Measurements from ENCODE around the gene FN1. TPM values are rescaled to one million over a fixed set of nuclear protein-coding genes. Genes with fewer than 3 reads are reported as not detected.

FN1 gene
- total RNA-seq, 1 donor from 2014 or later = 2,584 TPM

GRCh38 chr2:215383652-215384279 is 52.1 kb downstream of the FN1 start:
- Histone ChIP-seq H3K27me3 (ENCODE audit: control insufficient read depth, insufficient read depth, low read length) (no peaks in the 10 kb centered on the region), H3K4me3 (ENCODE audit: low read depth, low read length) (no peak overlapping the region), H3K36me3 (ENCODE audit: control insufficient read depth, insufficient read depth, low read length) (peaks cover 8% of the 10 kb centered on the region)
- DNase-seq (ENCODE audit: low read depth) = no peak
- no peak for TF ChIP-seq CTCF (IDR thresholded peaks at IDR 0.05; ENCODE audit: insufficient read depth, low read length, poor library complexity, severe bottlenecking)

- no peak for TF ChIP-seq CTCF (IDR thresholded peaks at IDR 0.05; ENCODE audit: insufficient read depth, low read length, poor library complexity, severe bottlenecking)
- H3K27me3 ChIP-seq (ENCODE audit: control insufficient read depth, insufficient read depth, low read length) = no peaks in the 10 kb centered on the region
- no peak overlapping the region for H3K4me3 ChIP-seq (ENCODE audit: low read depth, low read length)
- no peak for DNase-seq (ENCODE audit: low read depth)
- H3K36me3 ChIP-seq (ENCODE audit: control insufficient read depth, insufficient read depth, low read length) = peaks cover 6% of the 10 kb centered on the region
These were observed 53.4 kb downstream of the FN1 start for GRCh38 chr2:215382480-215382879.

- no peak for TF ChIP-seq CTCF (IDR thresholded peaks at IDR 0.05; ENCODE audit: insufficient read depth, low read length, poor library complexity, severe bottlenecking)
- H3K4me3 ChIP-seq (ENCODE audit: low read depth, low read length) = no peak overlapping the region
- H3K36me3 ChIP-seq (ENCODE audit: control insufficient read depth, insufficient read depth, low read length) = peaks cover 6% of the 10 kb centered on the region
- H3K27me3 ChIP-seq (ENCODE audit: control insufficient read depth, insufficient read depth, low read length) = no peaks in the 10 kb centered on the region
- no peak for DNase-seq (ENCODE audit: low read depth)
These were observed 53.9 kb downstream of the FN1 start for GRCh38 chr2:215382011-215382410.

GRCh38 chr2:215380699-215381098 is 55.2 kb downstream of the FN1 start:
- no peak overlapping the region for H3K4me3 ChIP-seq (ENCODE audit: low read depth, low read length)
- H3K36me3 ChIP-seq (ENCODE audit: control insufficient read depth, insufficient read depth, low read length) = peaks cover 8% of the 10 kb centered on the region
- DNase-seq (ENCODE audit: low read depth) = no peak
- no peaks in the 10 kb centered on the region for H3K27me3 ChIP-seq (ENCODE audit: control insufficient read depth, insufficient read depth, low read length)
- no peak for TF ChIP-seq CTCF (IDR thresholded peaks at IDR 0.05; ENCODE audit: insufficient read depth, low read length, poor library complexity, severe bottlenecking)

GRCh38 chr2:215379948-215380347 is 55.9 kb downstream of the FN1 start:
- H3K36me3 ChIP-seq (ENCODE audit: control insufficient read depth, insufficient read depth, low read length) = peaks cover 9% of the 10 kb centered on the region

More at GRCh38 chr2:215379948-215380347, 55.9 kb downstream of the FN1 start:
- Histone ChIP-seq H3K27me3 (ENCODE audit: control insufficient read depth, insufficient read depth, low read length) (no peaks in the 10 kb centered on the region), H3K4me3 (ENCODE audit: low read depth, low read length) (no peak overlapping the region)
- no peak for TF ChIP-seq CTCF (IDR thresholded peaks at IDR 0.05; ENCODE audit: insufficient read depth, low read length, poor library complexity, severe bottlenecking)
- no peak for DNase-seq (ENCODE audit: low read depth)

Measured in kidney epithelial cell (primary cell).